C4-2B (cell line): ENCODE data around the gene S1PR4.
"Not testable (repeated sequence)": the region's sequence is repeated elsewhere in the genome, so short reads cannot be mapped to it uniquely, and the experiment has no call there.

ENCODE experiments used
- H3K27ac ChIP-seq: fragments of 450-650 bp; 2 replicates; pipeline ENCODE4 v1.5.1; 2017
- CTCF ChIP-seq: fragments of 450-650 bp; conservative IDR thresholded peaks from 2 replicates; pipeline ENCODE4 v1.5.1; 2017; ENCODE audit warnings: mild to moderate bottlenecking
- ZFX ChIP-seq: fragments of 450-650 bp; IDR thresholded peaks from 2 replicates; pipeline ENCODE4 v1.6.1; 2017

The S1PR4 gene

GRCh38 chr19:3210347-3211017 lies 31.9 kb downstream of the S1PR4 start:
- TF ChIP-seq ZFX (no peak), CTCF (peak; percentile 87)
- no peak overlapping the region for H3K27ac ChIP-seq

- H3K27ac ChIP-seq: no peak overlapping the region
- TF ChIP-seq ZFX (no peak), CTCF (no peak)
Measured at GRCh38 chr19:3211191-3211590, 32.6 kb downstream of the S1PR4 start.

- TF ChIP-seq CTCF: no peak
- TF ChIP-seq ZFX: no peak
- no peak overlapping the region for H3K27ac ChIP-seq
Measured at GRCh38 chr19:3213159-3213558, 34.6 kb downstream of the S1PR4 start.

DNA sequence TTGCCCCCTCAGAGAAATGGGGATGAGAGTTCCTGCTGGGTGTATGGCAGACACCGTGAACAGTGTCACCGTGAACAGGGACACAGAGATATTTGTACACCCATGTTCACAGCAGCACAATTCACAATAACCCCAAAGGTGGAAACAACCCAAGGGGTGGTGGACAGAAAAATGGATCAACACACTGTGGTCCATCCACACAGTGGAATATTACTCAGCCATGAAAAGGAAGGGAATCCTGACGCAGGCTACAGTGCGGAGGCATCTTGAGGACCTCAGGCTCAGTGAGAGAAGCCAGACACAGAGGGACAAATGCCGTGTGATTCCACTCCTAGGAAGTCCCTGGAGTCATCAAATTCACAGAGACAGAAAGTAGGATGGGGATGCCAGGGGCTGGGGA lies 38.3 kb downstream of the S1PR4 start:
- no peak overlapping the region for H3K27ac ChIP-seq
- TF ChIP-seq ZFX (no peak), CTCF (no peak)

GRCh38 chr19:3220576-3220975 lies 42.0 kb downstream of the S1PR4 start:
- TF ChIP-seq CTCF: no peak
- TF ChIP-seq ZFX: no peak
- no peak overlapping the region for H3K27ac ChIP-seq

DNA sequence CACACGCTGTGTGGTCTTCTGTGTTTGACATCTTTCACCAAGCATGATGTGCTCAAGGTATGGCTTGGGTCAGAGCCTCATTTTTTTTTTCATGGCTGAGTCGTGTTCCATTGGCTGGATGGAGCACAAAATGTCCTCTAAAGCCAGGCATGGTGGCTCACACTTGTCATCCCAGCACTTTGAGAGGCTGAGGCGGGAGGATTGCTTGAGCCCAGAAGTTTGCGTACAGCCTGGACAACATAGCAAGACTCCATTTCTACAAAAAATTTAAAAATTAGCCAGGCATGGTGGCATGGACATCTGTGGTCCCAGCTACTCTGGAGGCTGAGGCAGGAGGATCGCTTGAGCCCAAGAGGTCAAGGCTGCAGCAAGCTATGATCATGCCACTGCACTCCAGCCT lies 43.0 kb downstream of the S1PR4 start:
- not testable (repeated sequence) for H3K27ac ChIP-seq

DNA sequence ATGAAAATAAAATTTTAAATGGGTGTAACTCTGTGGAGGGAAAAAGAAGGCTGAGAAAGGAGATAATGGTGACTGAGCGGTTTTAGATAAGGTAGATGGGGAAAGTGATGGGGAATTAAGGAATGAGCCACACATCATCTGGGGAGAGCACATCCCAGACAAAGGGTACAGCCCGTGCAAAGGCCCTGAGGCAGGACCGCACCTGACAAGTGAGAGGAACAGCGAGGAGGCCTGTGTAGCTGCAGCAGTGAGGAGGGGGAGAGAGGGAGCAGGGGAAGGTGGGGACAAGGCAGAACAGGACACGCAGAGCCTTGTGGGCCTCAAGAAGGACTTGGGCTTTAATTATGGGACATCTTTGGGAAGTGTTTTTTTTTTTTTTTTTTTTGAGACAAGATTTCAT lies 44.1 kb downstream of the S1PR4 start:
- TF ChIP-seq CTCF (no peak), ZFX (no peak)
- H3K27ac ChIP-seq: no peak overlapping the region
